ENCODE measurements around the gene SETD1A.

SETD1A gene

DNA sequence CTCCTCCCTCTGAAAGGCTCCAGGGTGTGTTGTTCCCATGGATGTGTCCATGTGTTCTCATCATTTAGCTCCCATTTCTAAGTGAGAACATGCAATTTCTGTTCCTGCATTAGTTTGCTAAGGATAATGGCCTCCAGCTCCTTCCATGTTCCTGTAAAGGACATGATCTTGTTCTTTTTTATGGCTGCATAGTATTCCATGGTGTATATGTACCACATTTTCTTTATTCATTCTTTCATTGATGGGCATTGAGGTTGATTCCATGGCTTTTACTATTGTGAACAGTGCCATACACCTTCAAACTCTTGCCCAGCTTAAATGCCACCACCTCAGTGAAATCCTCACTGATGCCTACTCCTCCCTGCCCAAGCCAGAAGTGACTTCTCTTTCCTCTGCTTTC is 13.2 kb upstream of the SETD1A start:
- no peak overlapping the region for H3K4me3 ChIP-seq (ENCODE audit: low read depth, low read length)
- TF ChIP-seq, protein P1, sequence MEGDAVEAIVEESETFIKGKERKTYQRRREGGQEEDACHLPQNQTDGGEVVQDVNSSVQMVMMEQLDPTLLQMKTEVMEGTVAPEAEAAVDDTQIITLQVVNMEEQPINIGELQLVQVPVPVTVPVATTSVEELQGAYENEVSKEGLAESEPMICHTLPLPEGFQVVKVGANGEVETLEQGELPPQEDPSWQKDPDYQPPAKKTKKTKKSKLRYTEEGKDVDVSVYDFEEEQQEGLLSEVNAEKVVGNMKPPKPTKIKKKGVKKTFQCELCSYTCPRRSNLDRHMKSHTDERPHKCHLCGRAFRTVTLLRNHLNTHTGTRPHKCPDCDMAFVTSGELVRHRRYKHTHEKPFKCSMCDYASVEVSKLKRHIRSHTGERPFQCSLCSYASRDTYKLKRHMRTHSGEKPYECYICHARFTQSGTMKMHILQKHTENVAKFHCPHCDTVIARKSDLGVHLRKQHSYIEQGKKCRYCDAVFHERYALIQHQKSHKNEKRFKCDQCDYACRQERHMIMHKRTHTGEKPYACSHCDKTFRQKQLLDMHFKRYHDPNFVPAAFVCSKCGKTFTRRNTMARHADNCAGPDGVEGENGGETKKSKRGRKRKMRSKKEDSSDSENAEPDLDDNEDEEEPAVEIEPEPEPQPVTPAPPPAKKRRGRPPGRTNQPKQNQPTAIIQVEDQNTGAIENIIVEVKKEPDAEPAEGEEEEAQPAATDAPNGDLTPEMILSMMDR (IDR thresholded peaks at IDR 0.05; ENCODE audit: low read depth, low read length): no peak

DNA sequence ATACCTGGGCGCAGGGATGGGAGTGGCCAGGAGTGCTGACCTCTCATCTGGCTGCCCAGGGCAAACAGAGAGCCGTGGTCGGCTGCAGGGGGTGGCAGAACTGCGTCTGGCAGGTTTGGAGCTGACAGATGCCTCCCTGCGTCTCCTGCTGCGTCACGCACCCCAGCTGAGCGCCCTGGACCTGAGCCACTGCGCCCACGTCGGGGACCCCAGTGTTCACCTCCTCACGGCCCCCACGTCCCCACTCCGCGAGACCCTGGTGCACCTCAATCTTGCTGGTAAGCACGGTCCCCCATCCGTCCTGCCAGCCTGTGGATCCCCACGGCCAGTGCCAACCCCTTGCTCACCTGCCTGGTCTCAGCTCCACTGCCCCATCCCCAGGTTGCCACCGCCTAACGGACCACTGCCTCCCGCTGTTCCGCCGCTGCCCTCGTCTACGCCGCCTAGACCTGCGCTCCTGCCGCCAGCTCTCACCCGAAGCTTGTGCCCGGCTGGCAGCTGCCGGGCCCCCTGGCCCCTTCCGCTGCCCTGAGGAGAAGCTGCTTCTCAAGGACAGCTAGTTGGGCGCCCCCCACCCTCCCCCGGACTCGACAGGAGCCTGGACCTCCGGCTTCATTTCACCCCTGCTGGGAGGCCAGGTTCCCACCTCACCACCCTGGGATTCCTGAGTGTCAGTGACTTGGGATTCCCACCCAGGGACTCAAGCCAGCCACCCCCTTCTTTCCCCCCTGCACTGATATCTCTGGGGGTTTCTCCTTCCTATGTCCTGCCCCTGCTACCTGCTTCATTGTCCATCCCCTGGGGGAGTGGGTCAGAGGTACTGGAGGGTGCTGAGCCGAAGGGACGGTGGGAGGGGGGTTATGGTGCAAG is 10.6 kb upstream of the SETD1A start:
- H3K4me3 ChIP-seq (ENCODE audit: low read depth, low read length): no peak overlapping the region

DNA sequence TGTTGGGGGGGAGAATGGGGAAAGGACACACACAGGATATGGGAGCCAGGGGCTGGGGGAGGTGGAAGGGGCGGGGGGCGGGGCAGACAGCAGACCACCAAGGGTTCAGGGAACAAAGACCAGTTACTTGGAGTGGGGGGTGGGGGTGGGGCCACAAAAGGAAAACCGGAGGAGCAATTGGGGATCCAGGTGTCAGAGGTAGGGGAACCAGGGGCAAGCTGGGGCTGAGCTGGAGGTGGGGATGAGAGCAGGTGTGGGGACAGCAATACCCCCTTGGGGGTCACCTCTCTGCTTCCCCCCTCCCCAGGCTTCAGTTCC is 10.1 kb upstream of the SETD1A start:
- H3K4me3 ChIP-seq (ENCODE audit: low read depth, low read length): no peak overlapping the region

More for the DNA sequence above, 10.6 kb upstream of the SETD1A start:
- TF ChIP-seq, protein P1 (IDR thresholded peaks at IDR 0.05; ENCODE audit: low read depth, low read length): no peak

DNA sequence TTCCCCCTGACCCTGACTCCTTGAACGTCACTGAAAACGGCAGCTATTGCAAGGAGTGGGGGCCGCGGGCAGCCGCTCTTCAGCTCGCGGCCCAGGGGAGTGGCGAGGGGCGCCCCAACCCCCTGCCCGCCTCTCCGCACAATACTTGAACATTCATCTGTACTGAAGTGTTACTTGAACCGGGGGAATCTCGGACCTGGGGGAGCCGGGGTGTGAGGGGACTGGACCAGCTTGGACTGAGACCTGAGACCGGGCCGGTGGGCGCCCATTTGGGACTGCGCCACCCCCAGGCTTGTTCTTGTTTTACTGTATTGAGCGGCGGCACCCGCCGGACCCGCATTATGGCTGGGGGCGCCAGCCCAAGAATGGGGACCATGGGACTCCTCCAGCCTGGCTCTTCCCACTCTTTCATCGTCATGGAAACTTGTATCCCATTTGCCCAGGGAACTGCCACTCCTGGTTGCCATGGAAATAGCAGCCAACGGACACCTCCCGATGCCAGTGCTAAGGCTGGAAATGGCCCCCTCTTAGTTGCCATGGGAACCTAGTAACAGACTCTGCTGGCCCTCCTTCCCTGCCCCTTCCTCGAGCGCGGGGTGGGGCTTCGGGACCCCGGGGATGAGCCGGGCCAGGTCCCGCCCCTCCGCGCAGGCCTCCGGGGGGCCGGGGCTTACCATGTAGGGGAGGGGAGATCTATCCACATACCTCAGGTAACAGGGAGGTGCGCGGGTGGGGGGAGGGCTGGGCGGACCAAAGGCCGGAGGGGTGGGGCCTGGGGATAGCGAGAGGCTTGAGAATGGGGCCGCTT is 9.5 kb upstream of the SETD1A start:
- TF ChIP-seq, protein P1 (IDR thresholded peaks at IDR 0.05; ENCODE audit: low read depth, low read length): no peak
- peak overlapping the region; percentile 79 for H3K4me3 ChIP-seq (ENCODE audit: low read depth, low read length)

More for the DNA sequence above, 10.1 kb upstream of the SETD1A start:
- TF ChIP-seq, protein P1 (IDR thresholded peaks at IDR 0.05; ENCODE audit: low read depth, low read length): no peak

DNA sequence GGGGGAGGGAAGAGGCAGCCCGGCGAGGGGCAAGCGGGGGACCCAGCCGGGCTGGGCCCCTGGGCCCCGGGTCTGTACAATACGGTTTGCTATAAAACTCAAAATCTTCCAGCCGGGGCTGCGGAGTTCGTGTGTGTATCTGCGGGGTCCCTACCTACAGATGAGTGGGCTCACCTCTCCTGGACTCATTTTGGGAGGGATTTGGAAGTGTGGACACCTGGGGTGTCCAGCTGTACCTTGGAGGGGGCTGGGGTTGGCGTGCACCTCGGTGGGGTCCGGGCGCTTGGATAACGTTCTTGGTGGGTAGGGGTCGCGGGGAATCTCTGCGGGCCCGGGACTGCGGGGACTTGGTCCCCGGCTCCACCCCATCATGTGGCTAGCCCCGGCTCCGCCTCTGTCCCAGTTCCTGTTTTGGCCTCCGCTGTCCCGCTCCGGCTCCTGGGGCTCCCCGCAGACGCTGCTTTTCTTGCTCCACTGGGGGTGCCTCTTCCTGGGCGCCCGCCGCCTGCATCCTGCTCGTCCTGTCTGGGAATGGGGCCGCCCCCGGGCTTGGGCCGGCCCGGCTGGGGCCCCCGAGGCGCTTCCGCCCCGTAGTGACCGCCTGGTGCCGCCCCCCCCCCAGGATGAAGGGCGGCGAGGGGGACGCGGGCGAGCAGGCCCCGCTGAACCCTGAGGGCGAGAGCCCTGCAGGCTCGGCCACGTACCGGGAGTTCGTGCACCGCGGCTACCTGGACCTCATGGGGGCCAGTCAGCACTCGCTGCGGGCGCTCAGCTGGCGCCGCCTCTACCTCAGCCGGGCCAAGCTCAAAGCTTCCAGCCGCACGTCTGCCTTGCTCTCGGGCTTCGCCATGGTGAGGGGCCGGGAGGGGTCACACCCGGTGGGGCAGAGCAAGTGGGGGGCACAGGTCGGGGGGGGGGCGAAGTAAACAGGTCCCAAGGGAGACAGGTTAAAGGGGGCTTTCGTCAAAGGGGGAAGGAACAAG is 8.6 kb upstream of the SETD1A start, which contains the start of gene ORAI3:
ORAI3 (plus strand) TSS at position 402 of the 983 bp plus-strand sequence; CDS start at position 624, 222 bp downstream.
- H3K4me3 ChIP-seq (ENCODE audit: low read depth, low read length): peak within 1 kb of the TSS; percentile 79
- TF ChIP-seq, protein P1 (IDR thresholded peaks at IDR 0.05; ENCODE audit: low read depth, low read length): no peak

DNA sequence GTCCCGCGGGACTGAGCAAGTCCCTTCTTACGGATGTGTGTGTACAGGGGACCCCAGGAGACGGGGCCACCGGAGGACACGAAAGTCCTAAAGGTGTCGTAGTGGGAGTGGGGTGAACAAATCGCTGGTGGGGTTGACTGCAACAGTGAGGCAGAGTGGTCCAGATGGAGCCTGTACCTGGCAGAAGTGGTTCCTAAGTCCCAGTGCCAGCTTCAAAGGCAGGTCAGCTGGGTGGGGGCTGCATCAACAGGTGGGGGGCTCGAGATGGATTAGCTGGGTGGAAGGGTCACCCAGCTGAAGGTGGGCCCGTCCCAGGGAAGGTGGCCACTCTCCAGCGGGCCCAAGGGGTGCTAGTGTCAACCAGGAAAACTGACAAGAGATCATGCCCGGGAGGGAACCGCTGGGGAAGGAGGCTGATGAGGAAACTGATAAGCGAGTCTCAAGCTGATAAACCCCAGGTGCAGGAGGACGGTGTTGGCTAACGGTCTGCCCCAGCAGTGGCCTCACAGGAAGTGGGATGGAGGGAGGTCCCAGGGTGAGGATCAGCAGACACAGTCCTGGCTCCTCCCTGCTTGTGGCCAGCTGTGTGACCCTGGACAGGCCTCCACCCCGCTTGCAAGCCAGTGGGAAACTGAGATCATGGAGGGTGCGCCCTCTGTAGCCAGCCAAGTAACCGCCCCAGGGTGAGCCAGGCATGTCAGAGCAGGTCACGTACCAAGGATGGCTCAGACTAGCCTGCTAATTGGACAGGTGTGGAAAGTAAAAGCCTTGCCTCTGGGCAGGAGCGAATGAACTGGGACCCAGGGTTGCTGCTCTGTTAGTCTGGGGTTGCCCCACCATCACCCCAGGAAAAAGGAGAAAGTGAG is 7.7 kb upstream of the SETD1A start:
- TF ChIP-seq, protein P1 (IDR thresholded peaks at IDR 0.05; ENCODE audit: low read depth, low read length): 0 out of 2 replicates have a peak, but pooled peaks have one; percentile 11
- peak overlapping the region; percentile 79 for H3K4me3 ChIP-seq (ENCODE audit: low read depth, low read length)

Data from WI38 (cell line).